GM12878 (cell line): ENCODE measurements around the gene ZNF101. TPM values are rescaled to one million over a fixed set of nuclear protein-coding genes. Genes with fewer than 3 reads are reported as not detected.
A peak's percentile ranks its signal among the peaks of the same experiment; 100 is the strongest.

Experiments
- ATAC-seq: fragments of 200-7000 bp; cut with Tn5 transposase; 3 replicates; pipeline ENCODE4 v1.9.1; 2020; ENCODE audit warnings: mild to moderate bottlenecking, moderate library complexity
- BruUV-seq: library from RNA; stranded (reverse); fragments of 400-500 nt; replicated peaks from 2 replicates; lab custom pipeline; 2021; lab: Mats Ljungman, UMichigan
- CTCF ChIA-PET: fragments of 300-600 bp; sonication (Branson Sonifier 250); formaldehyde crosslinking; extraction: SDS; loops from one replicate; lab custom pipeline; 2021; ENCODE audit warnings: inconsistent platforms; lab: Yijun Ruan, JAX
- POLR2A ChIA-PET: fragments of 350-600 bp; formaldehyde crosslinking; extraction: SDS; loops from one replicate; lab custom pipeline; 2021; ENCODE audit warnings: inconsistent platforms; lab: Charles Lee
- RAD21 ChIA-PET: fragments of 300-600 bp; sonication (Branson Sonifier 250); formaldehyde crosslinking; loops from one replicate; lab custom pipeline; 2023; ENCODE audit warnings: antibody characterized with exemption; ENCODE audit not compliant: unreplicated experiment; lab: Charles Lee
- SMC1A ChIA-PET: fragments of 300-600 bp; sonication (Branson Sonifier 250); formaldehyde crosslinking; loops from one replicate; lab custom pipeline; 2023; ENCODE audit not compliant: unreplicated experiment, uncharacterized antibody; lab: Charles Lee
- DNase-seq: peaks from one replicate; pipeline ENCODE4 v3.0.0-alpha.2; 2011; ENCODE audit warnings: low read depth, low spot score
- FAIRE-seq: peaks from 3 replicates; lab custom pipeline; 2011; peaks lifted over from hg19 to GRCh38; lab: Jason Lieb, UNC
- H2AFZ ChIP-seq: 2 replicates; pipeline ENCODE4 v1.6.0; 2011; ENCODE audit warnings: low read depth, low read length, control low read depth; ENCODE audit not compliant: control insufficient read depth
- H3K27ac ChIP-seq: 2 replicates; pipeline ENCODE4 v1.5.1; 2011; ENCODE audit warnings: control low read depth; ENCODE audit not compliant: control insufficient read depth, insufficient read depth
- H3K27me3 ChIP-seq, 2 experiments: replicated peaks in 1 of 2; 2 replicates each; pipeline versions ENCODE4 v1.6.0 to v1.6.1; 2011; ENCODE audit warnings: low read length in 1 of 2; ENCODE audit not compliant: control insufficient read depth in 2 of 2, insufficient read depth in 2 of 2
- H3K36me3 ChIP-seq, 2 experiments: 2 replicates each; pipeline ENCODE4 v1.5.1; 2011; ENCODE audit warnings: low read length in 1 of 2; ENCODE audit not compliant: control insufficient read depth in 2 of 2, insufficient read depth in 2 of 2
- H3K4me1 ChIP-seq: 2 replicates; pipeline ENCODE4 v1.6.1; 2011; ENCODE audit warnings: mild to moderate bottlenecking, low read length, moderate library complexity, mixed read lengths; ENCODE audit not compliant: control insufficient read depth, insufficient read depth
- H3K4me2 ChIP-seq: 2 replicates; pipeline ENCODE4 v1.6.0; 2011; ENCODE audit warnings: control low read depth; ENCODE audit not compliant: control insufficient read depth, insufficient read depth
- H3K4me3 ChIP-seq: fragments of 200-600 bp; sonication (generic); 2 replicates; pipeline ENCODE4 v1.5.1; 2016
- H3K79me2 ChIP-seq: 2 replicates; pipeline ENCODE4 v1.6.0; 2011; ENCODE audit warnings: low read length; ENCODE audit not compliant: control insufficient read depth, insufficient read depth
- H3K9ac ChIP-seq: 2 replicates; pipeline ENCODE4 v1.8.0; 2011; ENCODE audit warnings: low read length, control low read depth, mixed read lengths; ENCODE audit not compliant: control insufficient read depth, insufficient read depth
- H3K9me3 ChIP-seq: replicated peaks from 3 replicates; pipeline ENCODE4 v1.5.1; 2011; ENCODE audit warnings: mild to moderate bottlenecking, low read length; ENCODE audit not compliant: control insufficient read depth, insufficient read depth
- H4K20me1 ChIP-seq: 2 replicates; pipeline ENCODE4 v1.6.0; 2011; ENCODE audit not compliant: control insufficient read depth, insufficient read depth
- ATF3 ChIP-seq: IDR thresholded peaks from 2 replicates; pipeline ENCODE4 v1.6.1; 2011; ENCODE audit warnings: low read depth, mild to moderate bottlenecking, low read length, moderate library complexity, borderline replicate concordance; ENCODE audit errors: extremely low read depth
- BCL11A ChIP-seq: IDR thresholded peaks from 2 replicates; pipeline ENCODE4 v1.6.1; 2011; ENCODE audit warnings: low read depth, low read length
- CBX5 ChIP-seq: sonication (generic); IDR thresholded peaks from 2 replicates; pipeline ENCODE4 v1.6.1; 2016; ENCODE audit warnings: low read depth, moderate library complexity, mild to moderate bottlenecking, inconsistent platforms
- ELK1 ChIP-seq: IDR thresholded peaks from 2 replicates; pipeline ENCODE4 v1.6.1; 2012; ENCODE audit warnings: low read depth, low read length, improper control_type of control experiment
- NBN ChIP-seq: fragments of 450-650 bp; IDR thresholded peaks from 2 replicates; pipeline ENCODE4 v1.6.1; 2016
- STAT3 ChIP-seq: IDR thresholded peaks from 2 replicates; pipeline ENCODE4 v1.6.1; 2011; ENCODE audit warnings: low read depth, low read length, improper control_type of control experiment
- TCF3 ChIP-seq: IDR thresholded peaks from 2 replicates; pipeline ENCODE4 v1.6.1; 2012; ENCODE audit warnings: low read depth, mild to moderate bottlenecking, low read length, borderline replicate concordance; ENCODE audit not compliant: insufficient read depth
- ZNF274 ChIP-seq: IDR thresholded peaks from one replicate; pipeline ENCODE4 v1.8.0; 2011; ENCODE audit not compliant: insufficient read length, insufficient read depth
- WGBS: methylation state at CpG from one replicate; pipeline ENCODE4 v1.1.6; 2016; ENCODE audit warnings: low lambda C conversion rate; ENCODE audit not compliant: insufficient replicate concordance, insufficient coverage; ENCODE audit errors: missing lambda C conversion rate; 5-methylcytosine and 5-hydroxymethylcytosine counted together
- in situ Hi-C: fragments of 300-500 bp; cut with MboI; formaldehyde crosslinking; loops from 9 replicates; pipeline ENCODE4 v1.14.3; 2018; ENCODE audit warnings: mixed read lengths
- intact Hi-C: fragments of 100-400 bp; cut with micrococcal nuclease; formaldehyde crosslinking; loops from one replicate; pipeline ENCODE4 v1.14.2; 2022; ENCODE audit not compliant: unreplicated experiment
- polyA plus RNA-seq, 11 experiments: library from polyadenylated mRNA; depleted of rRNA in 4 of 11; unstranded in 6 of 11; stranded (reverse) in 5 of 11; fragments of >200 nt; fragmentation: Nextera tagmentation in 4 of 11; fragmentation: Illumina TruSeq in 1 of 11; extraction: Ambion mirVana in 4 of 11; extraction: Trizol in 1 of 11; gene quantifications; 1 replicate in 1 of 11; 2 replicates in 10 of 11; pipeline versions ENCODE4 v1.2.1 to v1.2.3, GENCODE V29; 2011 to 2016; ENCODE audit warnings: inconsistent platforms in 2 of 11, missing spikeins in 2 of 11, low read depth in 1 of 11
- total RNA-seq, 4 experiments: library from RNA; depleted of rRNA in 3 of 4; stranded (reverse); fragments of >200 nt in 3 of 4; fragmentation: Illumina TruSeq in 1 of 4; extraction: Trizol in 1 of 4; gene quantifications; 2 replicates each; pipeline versions ENCODE4 v1.2.1 to v1.2.3, GENCODE V29; 2013 to 2021

ZNF101 gene
- total and polyA plus RNA-seq, 10 of the 15 experiments (the other 5 are each of a cell fraction or from before 2014, with no cell fraction given) = 15.2 to 40.5 (median 19.8) TPM

DNA sequence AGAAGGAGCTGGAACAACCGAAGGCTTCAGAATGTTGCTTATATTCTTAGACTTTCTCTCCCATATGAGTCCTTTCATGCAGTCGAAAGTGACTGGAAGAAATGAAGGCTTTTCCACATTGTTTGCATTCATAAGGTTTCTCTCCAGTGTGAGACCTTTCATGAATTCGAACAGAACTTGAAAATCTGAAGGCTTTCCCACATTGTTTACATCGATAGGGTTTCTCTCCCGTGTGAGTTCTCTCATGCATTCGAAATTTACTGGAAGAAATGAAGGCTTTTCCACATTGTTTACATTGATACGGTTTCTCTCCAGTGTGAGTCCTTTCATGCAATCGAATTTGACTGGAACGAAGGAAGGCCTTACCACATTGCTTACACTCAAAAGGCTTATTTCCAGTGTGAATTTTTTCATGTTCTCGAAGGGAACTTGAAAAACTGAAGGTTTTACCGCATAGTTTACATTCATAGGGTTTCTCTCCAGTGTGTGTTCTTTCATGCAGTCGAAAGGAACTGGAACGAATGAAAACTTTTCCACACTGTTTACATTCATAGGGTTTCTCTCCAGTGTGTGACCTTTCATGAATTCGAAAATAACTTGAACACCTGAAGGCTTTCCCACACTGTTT is 42.8 kb downstream of the ZNF101 start:
- Histone ChIP-seq H3K4me3 (no peak overlapping the region), H2AFZ (no peak overlapping the region), H3K4me2 (no peak overlapping the region), H3K36me3 (peaks cover 7 to 15% of the 10 kb centered on the region in 2 experiments), H4K20me1 (no peaks in the 10 kb centered on the region), H3K9me3 (peaks cover 56% of the 10 kb centered on the region), H3K4me1 (no peaks in the 10 kb centered on the region), H3K27me3 (no peaks in the 10 kb centered on the region), H3K9ac (no peak overlapping the region), H3K79me2 (no peaks in the 10 kb centered on the region), H3K27ac (no peak overlapping the region)
- POLR2A ChIA-PET = no interaction called here
- ATAC-seq = no peak
- TF ChIP-seq ATF3 (no peak), TCF3 (no peak), NBN (no peak), BCL11A (no peak), ELK1 (no peak), CBX5 (0 out of 2 replicates have a peak, but pooled peaks have one; percentile 48), ZNF274 (peak; percentile 43), STAT3 (no peak)
- DNase-seq = no peak
- WGBS = 96% methylated on average over 14 of the region's 14 CpGs
- BruUV-seq = no TSS peak
- FAIRE-seq = no peak
- CTCF ChIA-PET = no interaction called here
- in situ Hi-C loops = no loop called here
- RAD21 ChIA-PET = no interaction called here
- SMC1A ChIA-PET = no interaction called here
- intact Hi-C loops = no loop called here
